DMS 273 (cell line): Measurements from ENCODE around the gene IFIT2.
"Not testable (repeated sequence)": the region's sequence is repeated elsewhere in the genome, so short reads cannot be mapped to it uniquely, and the experiment has no call there.

Source experiments
- DNase-seq: peaks from one replicate; lab custom pipeline; 2025; ENCODE audit not compliant: unreplicated experiment; lab: John Stamatoyannopoulos, UW

IFIT2 gene

GRCh38 chr10:89301721-89302445 is at the start of gene IFIT2:
IFIT2 (plus strand) TSS chr10:89302046; CDS start chr10:89302124, 78 bp downstream.
- DNase-seq = peak; percentile 45

- DNase-seq = no peak
These were observed 49.6 kb upstream of the IFIT2 start for GRCh38 chr10:89252225-89252585.

- DNase-seq = not testable (repeated sequence)
These were observed 46.7 kb upstream of the IFIT2 start for GRCh38 chr10:89255091-89255579.

GRCh38 chr10:89255793-89256192 is 46.1 kb upstream of the IFIT2 start:
- DNase-seq = no peak

GRCh38 chr10:89256340-89256739 is 45.5 kb upstream of the IFIT2 start:
- no peak for DNase-seq

GRCh38 chr10:89256962-89257361 is 44.9 kb upstream of the IFIT2 start:
- no peak for DNase-seq

- DNase-seq = no peak
These were observed 44.3 kb upstream of the IFIT2 start for GRCh38 chr10:89257581-89257980.

GRCh38 chr10:89258881-89259280 is 43.0 kb upstream of the IFIT2 start:
- no peak for DNase-seq

- DNase-seq = no peak
These were observed 39.5 kb upstream of the IFIT2 start for GRCh38 chr10:89262086-89263051.

GRCh38 chr10:89263091-89263490 is 38.8 kb upstream of the IFIT2 start:
- no peak for DNase-seq

GRCh38 chr10:89263531-89263930 is 38.3 kb upstream of the IFIT2 start:
- DNase-seq = no peak

- no peak for DNase-seq
These were observed 35.0 kb upstream of the IFIT2 start for GRCh38 chr10:89266721-89267453.

- DNase-seq = no peak
These were observed 32.3 kb upstream of the IFIT2 start for GRCh38 chr10:89269433-89270152.

GRCh38 chr10:89270153-89270483 is 31.7 kb upstream of the IFIT2 start:
- DNase-seq = no peak

- no peak for DNase-seq
These were observed 30.3 kb upstream of the IFIT2 start for GRCh38 chr10:89271532-89271931.

- DNase-seq = no peak
These were observed 28.2 kb upstream of the IFIT2 start for GRCh38 chr10:89273680-89274079.

- no peak for DNase-seq
These were observed 26.9 kb upstream of the IFIT2 start for GRCh38 chr10:89274928-89275327.

GRCh38 chr10:89275383-89275782 is 26.5 kb upstream of the IFIT2 start:
- DNase-seq = no peak

- DNase-seq = peak; percentile 20
These were observed 23.8 kb upstream of the IFIT2 start for GRCh38 chr10:89278034-89278535.

GRCh38 chr10:89278900-89279392 is 22.9 kb upstream of the IFIT2 start:
- no peak for DNase-seq
